Neuronal stem cell (in vitro differentiated cells): ENCODE data around the gene SVIL.
A peak's percentile ranks its signal among the peaks of the same experiment; 100 is the strongest.
"Not testable (repeated sequence)": the region's sequence is repeated elsewhere in the genome, so short reads cannot be mapped to it uniquely, and the experiment has no call there.

Source experiments
- DNase-seq: peaks from one replicate; pipeline ENCODE4 v3.0.0-alpha.2; 2013; ENCODE audit warnings: low spot score
- H2AFZ ChIP-seq: one replicate; pipeline ENCODE4 v1.6.1; 2013; ENCODE audit warnings: mild to moderate bottlenecking, low read length, inconsistent platforms
- H2AK5ac ChIP-seq: 2 replicates; pipeline ENCODE4 v1.6.1; 2013; ENCODE audit warnings: low read depth, mild to moderate bottlenecking, inconsistent platforms, low read length, moderate library complexity, mixed read lengths
- H2BK120ac ChIP-seq: 2 replicates; pipeline ENCODE4 v1.6.1; 2013; ENCODE audit warnings: low read depth, mild to moderate bottlenecking, inconsistent platforms, low read length, moderate library complexity, mixed read lengths
- H2BK12ac ChIP-seq: one replicate; pipeline ENCODE4 v1.6.1; 2013; ENCODE audit warnings: low read length, inconsistent platforms
- H2BK15ac ChIP-seq: 2 replicates; pipeline ENCODE4 v1.6.1; 2013; ENCODE audit warnings: mild to moderate bottlenecking, low read length, inconsistent platforms, mixed read lengths
- H2BK5ac ChIP-seq: one replicate; pipeline ENCODE4 v1.6.1; 2013; ENCODE audit warnings: inconsistent platforms, mild to moderate bottlenecking, low read length, moderate library complexity
- H3K14ac ChIP-seq: one replicate; pipeline ENCODE4 v1.6.1; 2013; ENCODE audit warnings: low read length, inconsistent platforms
- H3K18ac ChIP-seq: 2 replicates; pipeline ENCODE4 v1.6.1; 2013; ENCODE audit warnings: low read length, inconsistent platforms
- H3K23ac ChIP-seq: 2 replicates; pipeline ENCODE4 v1.6.1; 2013; ENCODE audit warnings: low read depth, mild to moderate bottlenecking, mixed read lengths, low read length, inconsistent platforms; ENCODE audit not compliant: poor library complexity
- H3K27ac ChIP-seq: replicated peaks from 3 replicates; pipeline ENCODE4 v1.5.1; 2013; ENCODE audit warnings: low read length, inconsistent platforms
- H3K27me3 ChIP-seq, 3 experiments: 2 replicates each; pipeline ENCODE4 v1.6.1; 2013; ENCODE audit warnings: low read length in 3 of 3, mild to moderate bottlenecking in 2 of 3, inconsistent platforms in 1 of 3, low read depth in 1 of 3, mixed read lengths in 1 of 3, moderate library complexity in 1 of 3; ENCODE audit not compliant: control insufficient read depth in 3 of 3, insufficient read depth in 3 of 3
- H3K36me3 ChIP-seq, 2 donors: replicated peaks in 1 of 2; 2 replicates each; pipeline ENCODE4 v1.6.1; 2013; ENCODE audit warnings: low read length in 2 of 2; ENCODE audit not compliant: control insufficient read depth in 2 of 2, insufficient read depth in 2 of 2
- H3K4ac ChIP-seq: 2 replicates; pipeline ENCODE4 v1.6.1; 2013; ENCODE audit warnings: inconsistent platforms, mild to moderate bottlenecking, low read length, moderate library complexity
- H3K4me1 ChIP-seq, 2 donors: 1 replicate in 1 of 2; 2 replicates in 1 of 2; pipeline ENCODE4 v1.6.1; 2013; ENCODE audit warnings: low read length in 2 of 2, low read depth in 1 of 2; ENCODE audit not compliant: control insufficient read depth in 2 of 2, insufficient read depth in 1 of 2
- H3K4me2 ChIP-seq: one replicate; pipeline ENCODE4 v1.6.1; 2013; ENCODE audit warnings: mild to moderate bottlenecking, low read length, inconsistent platforms; ENCODE audit not compliant: insufficient read depth, poor library complexity, severe bottlenecking
- H3K4me3 ChIP-seq, 2 donors: 2 replicates each; pipeline ENCODE4 v1.5.1; 2013; ENCODE audit warnings: low read length in 2 of 2, mild to moderate bottlenecking in 2 of 2, inconsistent platforms in 1 of 2, moderate library complexity in 1 of 2
- H3K79me1 ChIP-seq: one replicate; pipeline ENCODE4 v1.6.1; 2013; ENCODE audit warnings: low read depth, mild to moderate bottlenecking, inconsistent platforms, low read length, moderate library complexity
- H3K9ac ChIP-seq: one replicate; pipeline ENCODE4 v1.6.1; 2013; ENCODE audit warnings: mild to moderate bottlenecking, low read depth, low read length, inconsistent platforms; ENCODE audit not compliant: poor library complexity
- H3K9me3 ChIP-seq, 2 donors: replicated peaks in 1 of 2; 2 replicates each; pipeline versions ENCODE3 to v1.6.1; 2013; ENCODE audit warnings: low read length in 2 of 2, mild to moderate bottlenecking in 2 of 2, inconsistent platforms in 1 of 2, low read depth in 1 of 2, mixed read lengths in 1 of 2, moderate library complexity in 1 of 2; ENCODE audit not compliant: control insufficient read depth in 2 of 2, insufficient read depth in 1 of 2
- H4K8ac ChIP-seq: one replicate; pipeline ENCODE4 v1.6.1; 2013; ENCODE audit warnings: low read depth, mild to moderate bottlenecking, inconsistent platforms, low read length, moderate library complexity
- H4K91ac ChIP-seq: one replicate; pipeline ENCODE4 v1.6.1; 2013; ENCODE audit warnings: low read length, low read depth, mild to moderate bottlenecking, inconsistent platforms; ENCODE audit not compliant: poor library complexity
- WGBS, 2 donors: extraction: QIAGEN DNeasy Blood & Tissue Kit; methylation state at CpG; one replicate each; pipeline ENCODE4 v1.1.7; 2013; ENCODE audit warnings: missing lambda C conversion rate in 2 of 2, mixed read lengths in 1 of 2; ENCODE audit not compliant: insufficient read length in 2 of 2, insufficient replicate concordance in 1 of 2; ENCODE audit errors: extremely low coverage in 2 of 2; 5-methylcytosine and 5-hydroxymethylcytosine counted together

The SVIL gene

GRCh38 chr10:29610876-29611647 is 23.7 kb downstream of the SVIL start:
- Histone ChIP-seq H2BK15ac (no peak overlapping the region), H4K8ac (no peak overlapping the region), H3K23ac (no peak overlapping the region), H2BK5ac (no peak overlapping the region), H3K4me2 (no peak overlapping the region), H3K9ac (no peak overlapping the region), H3K79me1 (peaks cover 6% of the 10 kb centered on the region), H3K4me1 (no peaks in the 10 kb centered on the region), H3K14ac (no peak overlapping the region), H2BK12ac (no peak overlapping the region), H2AFZ (no peak overlapping the region), H4K91ac (no peak overlapping the region), H3K4ac (no peak overlapping the region), H3K36me3 (peaks cover 0 to 5% of the 10 kb centered on the region in 2 donors), H3K27me3 (no peaks in the 10 kb centered on the region), H2BK120ac (no peak overlapping the region), H3K9me3 (peaks cover 8 to 14% of the 10 kb centered on the region in 2 donors), H3K27ac (no peak overlapping the region), H3K4me3 (no peak overlapping the region), H2AK5ac (no peak overlapping the region), H3K18ac (no peak overlapping the region)
- no peak for DNase-seq
- no CpG with 5 or more reads among the region's 10 CpGs for WGBS, 2 donors

- H3K4me1 ChIP-seq, H2BK12ac ChIP-seq, DNase-seq, H2AFZ ChIP-seq, H3K4me2 ChIP-seq, H2AK5ac ChIP-seq, H3K79me1 ChIP-seq, H4K91ac ChIP-seq, H3K23ac ChIP-seq, H3K9ac ChIP-seq, H3K27me3 ChIP-seq, H3K14ac ChIP-seq, H3K36me3 ChIP-seq, H2BK15ac ChIP-seq, H2BK120ac ChIP-seq, H4K8ac ChIP-seq, H3K4me3 ChIP-seq, H3K27ac ChIP-seq, H2BK5ac ChIP-seq, H3K18ac ChIP-seq, H3K4ac ChIP-seq: not testable (repeated sequence)
- H3K9me3 ChIP-seq = peaks cover 8 to 14% of the 10 kb centered on the region in 2 donors
- WGBS, 2 donors = no CpG with 5 or more reads among the region's 3 CpGs
These were observed 24.4 kb downstream of the SVIL start for GRCh38 chr10:29610331-29610730.

GRCh38 chr10:29609696-29610095 is 25.1 kb downstream of the SVIL start:
- Histone ChIP-seq H2AK5ac (no peak overlapping the region), H3K27ac (no peak overlapping the region), H2BK15ac (no peak overlapping the region), H3K23ac (no peak overlapping the region), H3K4me3 (no peak overlapping the region), H2AFZ (no peak overlapping the region), H3K36me3 (peaks cover 0 to 5% of the 10 kb centered on the region in 2 donors), H2BK120ac (no peak overlapping the region), H3K9me3 (peaks cover 8 to 14% of the 10 kb centered on the region in 2 donors), H3K27me3 (no peaks in the 10 kb centered on the region), H3K18ac (peak overlapping the region; percentile 51), H4K8ac (peak overlapping the region; percentile 9), H4K91ac (peak overlapping the region; percentile 85), H3K4me1 (no peaks in the 10 kb centered on the region), H3K4me2 (no peak overlapping the region), H3K14ac (peak overlapping the region; percentile 27), H3K79me1 (peaks cover 6% of the 10 kb centered on the region), H3K9ac (no peak overlapping the region), H2BK5ac (no peak overlapping the region), H3K4ac (no peak overlapping the region), H2BK12ac (no peak overlapping the region)
- no peak for DNase-seq
- no CpG with 5 or more reads among the region's 3 CpGs for WGBS, 2 donors

GRCh38 chr10:29608476-29609301 is 26.1 kb downstream of the SVIL start:
- peak overlapping the region; percentile 39 for H3K23ac ChIP-seq
- no CpG with 5 or more reads among the region's 11 CpGs for WGBS, 2 donors
- no peaks in the 10 kb centered on the region for H3K4me1 ChIP-seq
- H3K36me3 ChIP-seq = peaks cover 0 to 5% of the 10 kb centered on the region in 2 donors
- no peak overlapping the region for H3K27ac ChIP-seq
- H2BK5ac ChIP-seq = no peak overlapping the region
- H3K4ac ChIP-seq = no peak overlapping the region
- no peak overlapping the region for H3K14ac ChIP-seq
- no peak for DNase-seq
- no peak overlapping the region for H3K9ac ChIP-seq
- no peaks in the 10 kb centered on the region for H3K27me3 ChIP-seq
- H3K4me3 ChIP-seq = no peak overlapping the region
- no peak overlapping the region for H4K8ac ChIP-seq
- H3K9me3 ChIP-seq = peaks cover 8 to 14% of the 10 kb centered on the region in 2 donors
- H3K18ac ChIP-seq = peak overlapping the region; percentile 48
- peaks cover 6% of the 10 kb centered on the region for H3K79me1 ChIP-seq
- peak overlapping the region; percentile 0 for H3K4me2 ChIP-seq
- peak overlapping the region; percentile 2 for H2BK120ac ChIP-seq
- H2BK12ac ChIP-seq = no peak overlapping the region
- H2BK15ac ChIP-seq = no peak overlapping the region
- H4K91ac ChIP-seq = no peak overlapping the region
- peak overlapping the region; percentile 49 for H2AK5ac ChIP-seq
- H2AFZ ChIP-seq = no peak overlapping the region
